ENCODE results near the gene PPP1R11. TPM values are rescaled to one million over a fixed set of nuclear protein-coding genes. Genes with fewer than 3 reads are reported as not detected.
"Not testable (repeated sequence)": the region's sequence is repeated elsewhere in the genome, so short reads cannot be mapped to it uniquely, and the experiment has no call there.

The PPP1R11 gene
- 57.6 and 73.4 TPM in 2 replicates for total RNA-seq

GRCh38 chr6:30066577-30067459 lies at the start of gene PPP1R11:
Gene PPP1R11, plus strand, starts transcription at chr6:30067198. Its CDS starts 213 bp downstream, at chr6:30067411.
- no peaks in the 10 kb centered on the region for H3K36me3 ChIP-seq (ENCODE audit: control insufficient read depth, insufficient read depth, low read length)
- TF ChIP-seq CTCF (IDR thresholded peaks at IDR 0.05; ENCODE audit: insufficient read depth, low read length, poor library complexity, severe bottlenecking): no peak
- peak; percentile 96 for DNase-seq (ENCODE audit: low read depth)
- peaks cover 15% of the 10 kb centered on the region for H3K27me3 ChIP-seq (ENCODE audit: control insufficient read depth, insufficient read depth, low read length)
- peak within 1 kb of the TSS; percentile 83 for H3K4me3 ChIP-seq (ENCODE audit: low read depth, low read length)

- no peak for TF ChIP-seq CTCF (IDR thresholded peaks at IDR 0.05; ENCODE audit: insufficient read depth, low read length, poor library complexity, severe bottlenecking)
- Histone ChIP-seq H3K4me3 (ENCODE audit: low read depth, low read length) (no peak overlapping the region), H3K36me3 (ENCODE audit: control insufficient read depth, insufficient read depth, low read length) (no peaks in the 10 kb centered on the region), H3K27me3 (ENCODE audit: control insufficient read depth, insufficient read depth, low read length) (no peaks in the 10 kb centered on the region)
- DNase-seq (ENCODE audit: low read depth): no peak
Measured at GRCh38 chr6:30019819-30020218, 47.2 kb upstream of the PPP1R11 start.

- no peak for TF ChIP-seq CTCF (IDR thresholded peaks at IDR 0.05; ENCODE audit: insufficient read depth, low read length, poor library complexity, severe bottlenecking)
- Histone ChIP-seq H3K36me3 (ENCODE audit: control insufficient read depth, insufficient read depth, low read length) (no peaks in the 10 kb centered on the region), H3K4me3 (ENCODE audit: low read depth, low read length) (no peak overlapping the region), H3K27me3 (ENCODE audit: control insufficient read depth, insufficient read depth, low read length) (no peaks in the 10 kb centered on the region)
- DNase-seq (ENCODE audit: low read depth): no peak
Measured at GRCh38 chr6:30020626-30021025, 46.4 kb upstream of the PPP1R11 start.

- H3K27me3 ChIP-seq (ENCODE audit: control insufficient read depth, insufficient read depth, low read length): no peaks in the 10 kb centered on the region
- no peak for DNase-seq (ENCODE audit: low read depth)
- TF ChIP-seq CTCF (IDR thresholded peaks at IDR 0.05; ENCODE audit: insufficient read depth, low read length, poor library complexity, severe bottlenecking): no peak
- H3K36me3 ChIP-seq (ENCODE audit: control insufficient read depth, insufficient read depth, low read length): no peaks in the 10 kb centered on the region
- no peak overlapping the region for H3K4me3 ChIP-seq (ENCODE audit: low read depth, low read length)
Measured at GRCh38 chr6:30022189-30022588, 44.8 kb upstream of the PPP1R11 start.

GRCh38 chr6:30022712-30023111 lies 44.3 kb upstream of the PPP1R11 start:
- DNase-seq (ENCODE audit: low read depth); H3K27me3 ChIP-seq (ENCODE audit: control insufficient read depth, insufficient read depth, low read length); H3K4me3 ChIP-seq (ENCODE audit: low read depth, low read length); H3K36me3 ChIP-seq (ENCODE audit: control insufficient read depth, insufficient read depth, low read length): not testable (repeated sequence)

GRCh38 chr6:30025186-30025585 lies 41.8 kb upstream of the PPP1R11 start:
- no peaks in the 10 kb centered on the region for H3K27me3 ChIP-seq (ENCODE audit: control insufficient read depth, insufficient read depth, low read length)
- no peak overlapping the region for H3K4me3 ChIP-seq (ENCODE audit: low read depth, low read length)
- TF ChIP-seq CTCF (IDR thresholded peaks at IDR 0.05; ENCODE audit: insufficient read depth, low read length, poor library complexity, severe bottlenecking): no peak
- DNase-seq (ENCODE audit: low read depth): no peak
- no peaks in the 10 kb centered on the region for H3K36me3 ChIP-seq (ENCODE audit: control insufficient read depth, insufficient read depth, low read length)
